BJ (cell line): ENCODE measurements around the gene DNAI7. TPM values are rescaled to one million over a fixed set of nuclear protein-coding genes. Genes with fewer than 3 reads are reported as not detected.

ENCODE experiments used
- CTCF ChIA-PET: fragments of 350-600 bp; formaldehyde crosslinking; extraction: SDS; loops from one replicate; lab custom pipeline; 2021; ENCODE audit warnings: antibody characterized with exemption, inconsistent platforms; lab: Yijun Ruan, JAX
- POLR2A ChIA-PET: fragments of 300-600 bp; sonication (Branson Sonifier 250); formaldehyde crosslinking; extraction: SDS; loops from one replicate; lab custom pipeline; 2021; ENCODE audit warnings: antibody characterized with exemption; lab: Charles Lee
- DNase-seq: peaks from one replicate; pipeline ENCODE4 v3.0.0-alpha.2; 2011; ENCODE audit warnings: low read depth
- H3K27me3 ChIP-seq: 2 replicates; pipeline ENCODE4 v1.6.0; 2011; ENCODE audit warnings: low read length; ENCODE audit not compliant: control insufficient read depth, insufficient read depth
- H3K36me3 ChIP-seq: 2 replicates; pipeline ENCODE4 v1.5.1; 2011; ENCODE audit warnings: low read length; ENCODE audit not compliant: control insufficient read depth, insufficient read depth
- H3K4me3 ChIP-seq: 2 replicates; pipeline ENCODE4 v1.5.1; 2011; ENCODE audit warnings: low read depth, mild to moderate bottlenecking, control low read depth, low read length
- polyA plus RNA-seq: library from polyadenylated mRNA; depleted of rRNA; stranded (reverse); fragments of >200 nt; gene quantifications from 2 replicates; pipeline ENCODE4 v1.2.3, GENCODE V29; 2011
- TF ChIP-seq, protein P1 (sequence below): IDR thresholded peaks from 2 replicates; pipeline ENCODE4 v1.5.1; 2011; ENCODE audit warnings: low read depth, mild to moderate bottlenecking, control low read depth, inconsistent platforms, low read length, moderate library complexity; ENCODE audit not compliant: insufficient read depth

Gene DNAI7
- polyA plus RNA-seq, 1 experiment = 0.11 TPM

DNA sequence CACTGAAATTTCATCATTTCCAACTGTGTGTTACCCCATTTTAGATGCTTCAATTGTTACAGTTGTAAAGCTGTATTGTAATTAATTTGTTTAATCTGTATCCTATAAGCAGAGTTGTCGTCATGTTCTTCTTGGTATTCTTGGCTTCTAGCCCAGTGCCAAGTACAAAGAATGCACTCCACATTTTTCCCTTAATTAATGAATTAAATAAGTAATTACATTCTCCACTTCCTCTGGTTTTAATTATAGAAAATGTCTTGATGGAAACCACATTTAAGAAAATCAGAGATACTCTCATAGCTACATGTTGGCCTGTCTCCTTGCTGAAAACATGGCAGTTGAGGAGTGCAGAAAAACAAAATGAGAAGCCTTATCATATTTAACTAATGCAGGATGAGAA is 746 bp downstream of the DNAI7 start:
- no peak for DNase-seq
- no peaks in the 10 kb centered on the region for H3K36me3 ChIP-seq
- POLR2A ChIA-PET = no interaction called here
- H3K27me3 ChIP-seq = no peaks in the 10 kb centered on the region
- no peak overlapping the region for H3K4me3 ChIP-seq
- TF ChIP-seq, protein P1, sequence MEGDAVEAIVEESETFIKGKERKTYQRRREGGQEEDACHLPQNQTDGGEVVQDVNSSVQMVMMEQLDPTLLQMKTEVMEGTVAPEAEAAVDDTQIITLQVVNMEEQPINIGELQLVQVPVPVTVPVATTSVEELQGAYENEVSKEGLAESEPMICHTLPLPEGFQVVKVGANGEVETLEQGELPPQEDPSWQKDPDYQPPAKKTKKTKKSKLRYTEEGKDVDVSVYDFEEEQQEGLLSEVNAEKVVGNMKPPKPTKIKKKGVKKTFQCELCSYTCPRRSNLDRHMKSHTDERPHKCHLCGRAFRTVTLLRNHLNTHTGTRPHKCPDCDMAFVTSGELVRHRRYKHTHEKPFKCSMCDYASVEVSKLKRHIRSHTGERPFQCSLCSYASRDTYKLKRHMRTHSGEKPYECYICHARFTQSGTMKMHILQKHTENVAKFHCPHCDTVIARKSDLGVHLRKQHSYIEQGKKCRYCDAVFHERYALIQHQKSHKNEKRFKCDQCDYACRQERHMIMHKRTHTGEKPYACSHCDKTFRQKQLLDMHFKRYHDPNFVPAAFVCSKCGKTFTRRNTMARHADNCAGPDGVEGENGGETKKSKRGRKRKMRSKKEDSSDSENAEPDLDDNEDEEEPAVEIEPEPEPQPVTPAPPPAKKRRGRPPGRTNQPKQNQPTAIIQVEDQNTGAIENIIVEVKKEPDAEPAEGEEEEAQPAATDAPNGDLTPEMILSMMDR = no peak
- CTCF ChIA-PET = interaction anchor here (0.8 to 1.7 kb wide), 3 partner anchors 47 to 636 kb away, joined by 3 to 10 read pairs (median 4); no protein-coding TSS in a partner anchor

DNA sequence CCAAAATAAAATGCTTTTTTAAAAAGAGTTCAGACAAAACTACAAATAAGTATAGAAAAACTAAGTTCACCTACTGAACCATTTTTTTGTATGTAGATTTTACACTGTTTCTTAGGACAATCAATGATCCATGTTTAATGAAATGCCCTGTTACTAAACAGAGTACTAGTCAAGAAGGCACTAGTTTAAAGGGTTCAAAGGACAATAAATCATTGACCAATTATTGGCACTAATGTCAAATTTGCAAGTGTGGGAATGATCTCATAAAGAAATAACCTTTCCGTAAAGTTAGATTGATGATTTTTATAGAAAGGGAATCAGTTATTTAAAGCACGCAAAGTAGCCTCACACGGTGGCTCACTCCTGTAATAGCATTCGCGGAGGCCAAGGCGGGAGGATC is 4.2 kb downstream of the DNAI7 start:
- Histone ChIP-seq H3K36me3 (no peaks in the 10 kb centered on the region), H3K27me3 (no peaks in the 10 kb centered on the region), H3K4me3 (no peak overlapping the region)
- TF ChIP-seq, protein P1 = no peak
- no peak for DNase-seq
- ChIA-PET CTCF (no interaction called here), POLR2A (no interaction called here)

DNA sequence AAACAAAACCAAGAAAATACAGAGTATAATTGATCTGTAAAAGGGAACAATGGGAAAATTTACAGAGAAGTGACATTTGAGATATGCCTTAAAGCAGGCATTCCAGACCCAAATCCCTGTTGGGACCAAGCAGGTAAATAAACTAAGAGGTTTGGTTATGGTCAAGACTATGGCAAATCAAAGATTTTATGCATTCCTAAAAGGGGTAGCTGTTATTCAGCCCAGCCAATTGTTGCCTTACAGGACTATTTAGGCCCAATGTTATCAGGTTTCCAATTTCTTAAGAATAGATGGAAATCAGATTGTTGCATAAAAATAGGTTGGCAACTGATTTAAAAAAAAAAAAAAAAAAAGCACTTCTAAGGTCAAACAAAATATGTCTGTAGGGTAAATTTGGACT is 5.3 kb downstream of the DNAI7 start:
- ChIA-PET POLR2A (no interaction called here), CTCF (no interaction called here)
- H3K36me3 ChIP-seq = no peaks in the 10 kb centered on the region
- no peak overlapping the region for H3K4me3 ChIP-seq
- TF ChIP-seq, protein P1 = no peak
- no peaks in the 10 kb centered on the region for H3K27me3 ChIP-seq
- no peak for DNase-seq

DNA sequence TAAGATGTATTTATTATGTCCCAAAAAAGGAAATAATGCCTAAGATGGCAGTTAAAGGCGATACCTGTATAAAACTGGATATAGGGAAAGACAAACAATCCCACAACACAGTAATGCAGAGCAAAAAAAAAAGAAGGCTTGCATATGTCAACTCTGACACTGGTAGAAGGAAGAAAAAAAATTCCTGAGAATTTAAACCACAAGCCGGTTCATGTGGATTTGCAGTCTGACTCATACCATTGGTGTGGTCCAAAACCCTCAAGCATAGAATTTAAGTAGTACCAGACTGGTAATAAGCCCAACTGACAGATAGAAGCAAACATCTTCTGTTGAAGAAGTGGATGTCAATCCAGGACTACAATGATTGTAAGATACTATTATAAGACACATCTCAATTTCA is 7.2 kb downstream of the DNAI7 start:
- Histone ChIP-seq H3K27me3 (no peaks in the 10 kb centered on the region), H3K4me3 (no peak overlapping the region), H3K36me3 (no peaks in the 10 kb centered on the region)
- TF ChIP-seq, protein P1 = no peak
- peak; percentile 77 for DNase-seq
- ChIA-PET CTCF (no interaction called here), POLR2A (no interaction called here)

DNA sequence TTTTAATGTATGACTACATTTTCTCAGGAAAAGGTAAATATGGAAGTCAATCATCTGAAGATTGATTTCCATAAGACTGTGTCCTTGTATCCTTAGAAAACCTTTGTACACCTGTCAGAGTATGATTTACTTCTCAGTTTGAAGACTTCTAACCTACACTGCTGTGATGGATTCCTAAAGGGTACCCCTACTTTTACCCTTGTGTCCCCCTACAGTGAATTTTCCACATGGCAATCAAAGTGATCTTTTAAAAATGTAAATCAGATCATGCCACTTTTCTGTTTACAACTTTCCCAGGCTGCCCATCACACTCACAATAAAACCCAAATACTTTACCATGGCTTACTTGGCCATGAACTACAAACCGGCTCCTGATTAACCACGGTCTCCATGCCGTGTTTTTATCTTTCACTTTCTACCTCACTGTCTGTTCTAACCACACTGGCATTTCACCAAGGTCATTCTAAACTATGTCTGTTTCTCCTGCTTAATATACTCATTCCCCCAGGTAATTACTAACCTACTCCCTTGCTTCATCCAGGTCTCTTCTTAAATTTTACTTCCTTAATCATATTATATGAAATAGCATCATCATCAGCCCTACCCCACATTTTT is 8.1 kb downstream of the DNAI7 start:
- H3K36me3 ChIP-seq = no peaks in the 10 kb centered on the region
- POLR2A ChIA-PET = no interaction called here
- CTCF ChIA-PET = no interaction called here
- no peaks in the 10 kb centered on the region for H3K27me3 ChIP-seq
- no peak overlapping the region for H3K4me3 ChIP-seq
- DNase-seq = no peak
- TF ChIP-seq, protein P1 = no peak
